RWPE1 (cell line): ENCODE data around the gene CDON.

Source experiments
- CTCF ChIA-PET: fragments of 350-600 bp; sonication (Branson Sonifier 250); formaldehyde crosslinking; extraction: SDS; loops from one replicate; lab custom pipeline; 2021; lab: Yijun Ruan, JAX
- POLR2A ChIA-PET: fragments of 400-600 bp; formaldehyde crosslinking; extraction: SDS; loops from one replicate; lab custom pipeline; 2020; ENCODE audit warnings: antibody characterized with exemption; ENCODE audit not compliant: low non-redundant PET; lab: Yijun Ruan, JAX
- DNase-seq: peaks from one replicate; pipeline ENCODE4 v3.0.0; 2012; ENCODE audit warnings: low spot score
- H3K27ac ChIP-seq: fragments of 450-650 bp; 2 replicates; pipeline ENCODE4 v1.5.1; 2017
- TF ChIP-seq, protein P1 (sequence below): fragments of 450-650 bp; conservative IDR thresholded peaks from 2 replicates; pipeline ENCODE4 v1.5.1; 2017; ENCODE audit warnings: low read depth, mild to moderate bottlenecking

Gene CDON

GRCh38 chr11:126083829-126084607 lies 21.4 kb upstream of the CDON start:
- no peak for DNase-seq
- CTCF ChIA-PET = no interaction called here
- POLR2A ChIA-PET = no interaction called here
- no peak overlapping the region for H3K27ac ChIP-seq
- TF ChIP-seq, protein P1, sequence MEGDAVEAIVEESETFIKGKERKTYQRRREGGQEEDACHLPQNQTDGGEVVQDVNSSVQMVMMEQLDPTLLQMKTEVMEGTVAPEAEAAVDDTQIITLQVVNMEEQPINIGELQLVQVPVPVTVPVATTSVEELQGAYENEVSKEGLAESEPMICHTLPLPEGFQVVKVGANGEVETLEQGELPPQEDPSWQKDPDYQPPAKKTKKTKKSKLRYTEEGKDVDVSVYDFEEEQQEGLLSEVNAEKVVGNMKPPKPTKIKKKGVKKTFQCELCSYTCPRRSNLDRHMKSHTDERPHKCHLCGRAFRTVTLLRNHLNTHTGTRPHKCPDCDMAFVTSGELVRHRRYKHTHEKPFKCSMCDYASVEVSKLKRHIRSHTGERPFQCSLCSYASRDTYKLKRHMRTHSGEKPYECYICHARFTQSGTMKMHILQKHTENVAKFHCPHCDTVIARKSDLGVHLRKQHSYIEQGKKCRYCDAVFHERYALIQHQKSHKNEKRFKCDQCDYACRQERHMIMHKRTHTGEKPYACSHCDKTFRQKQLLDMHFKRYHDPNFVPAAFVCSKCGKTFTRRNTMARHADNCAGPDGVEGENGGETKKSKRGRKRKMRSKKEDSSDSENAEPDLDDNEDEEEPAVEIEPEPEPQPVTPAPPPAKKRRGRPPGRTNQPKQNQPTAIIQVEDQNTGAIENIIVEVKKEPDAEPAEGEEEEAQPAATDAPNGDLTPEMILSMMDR = no peak

DNA sequence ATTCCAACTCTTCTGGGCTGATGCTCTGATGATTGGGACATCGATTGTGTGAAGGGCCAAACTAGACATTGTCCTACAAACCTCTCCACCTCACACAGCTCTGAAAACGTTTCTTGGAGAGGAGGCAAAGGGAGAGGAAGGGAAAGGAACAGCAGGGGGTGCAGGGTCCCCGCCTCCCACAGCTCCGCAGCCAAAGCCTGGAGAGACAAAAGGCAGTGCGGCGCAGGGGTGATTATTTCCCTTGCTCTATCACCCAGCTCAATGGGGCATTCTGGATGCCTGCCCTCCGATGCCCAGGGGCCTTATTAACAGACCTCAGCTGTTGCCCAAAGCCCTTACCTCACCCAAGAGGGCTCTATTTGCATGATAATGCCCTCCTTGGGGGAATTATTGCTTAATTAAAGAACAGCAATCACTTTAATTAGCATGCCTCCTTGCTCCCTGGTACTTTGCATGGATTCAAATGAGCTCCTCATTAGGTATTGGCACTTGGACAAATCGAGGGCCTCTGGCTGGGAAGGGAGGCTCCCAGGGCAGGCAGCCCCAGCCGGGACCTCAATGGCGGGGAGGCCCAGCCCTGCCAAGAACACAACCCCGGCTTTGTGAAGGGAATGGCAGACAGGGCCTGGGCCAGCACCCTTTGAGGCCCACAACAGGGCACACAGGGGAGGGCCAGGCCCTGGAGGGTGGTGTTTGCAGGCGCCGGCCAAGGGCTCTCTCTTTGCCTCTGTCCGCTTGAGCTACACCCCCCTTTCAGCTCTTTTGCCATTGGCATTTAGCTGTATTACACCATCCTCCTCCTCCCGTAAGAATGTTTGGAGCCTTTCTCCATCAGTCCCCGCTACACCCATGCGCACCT lies 19.8 kb upstream of the CDON start:
- DNase-seq = no peak

DNA sequence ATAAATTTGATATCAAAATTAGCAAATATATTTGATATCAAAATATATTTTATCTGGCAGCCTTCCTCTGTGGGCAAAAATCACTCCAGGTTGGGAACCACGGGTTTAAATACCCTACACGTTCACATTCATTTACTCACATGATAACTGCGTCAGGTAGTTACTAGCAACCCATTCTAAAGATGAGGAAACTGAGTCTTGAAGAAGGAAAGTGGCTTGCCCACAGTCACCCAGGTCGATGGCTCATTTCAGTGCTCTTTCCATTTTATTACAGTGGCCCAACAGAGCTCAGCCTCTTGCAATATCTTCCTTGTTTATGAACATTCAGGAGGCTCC lies 19.2 kb upstream of the CDON start:
- CTCF ChIA-PET = interaction anchor here (0.7 kb wide), 1 partner anchor 78 kb away, joined by 3 read pairs; no protein-coding TSS in a partner anchor
- TF ChIP-seq, protein P1 = no peak
- no peak for DNase-seq
- POLR2A ChIA-PET = no interaction called here
- no peak overlapping the region for H3K27ac ChIP-seq

More for the DNA sequence above, 19.8 kb upstream of the CDON start:
- TF ChIP-seq, protein P1 = no peak
- POLR2A ChIA-PET = no interaction called here
- CTCF ChIA-PET = no interaction called here
- no peak overlapping the region for H3K27ac ChIP-seq

DNA sequence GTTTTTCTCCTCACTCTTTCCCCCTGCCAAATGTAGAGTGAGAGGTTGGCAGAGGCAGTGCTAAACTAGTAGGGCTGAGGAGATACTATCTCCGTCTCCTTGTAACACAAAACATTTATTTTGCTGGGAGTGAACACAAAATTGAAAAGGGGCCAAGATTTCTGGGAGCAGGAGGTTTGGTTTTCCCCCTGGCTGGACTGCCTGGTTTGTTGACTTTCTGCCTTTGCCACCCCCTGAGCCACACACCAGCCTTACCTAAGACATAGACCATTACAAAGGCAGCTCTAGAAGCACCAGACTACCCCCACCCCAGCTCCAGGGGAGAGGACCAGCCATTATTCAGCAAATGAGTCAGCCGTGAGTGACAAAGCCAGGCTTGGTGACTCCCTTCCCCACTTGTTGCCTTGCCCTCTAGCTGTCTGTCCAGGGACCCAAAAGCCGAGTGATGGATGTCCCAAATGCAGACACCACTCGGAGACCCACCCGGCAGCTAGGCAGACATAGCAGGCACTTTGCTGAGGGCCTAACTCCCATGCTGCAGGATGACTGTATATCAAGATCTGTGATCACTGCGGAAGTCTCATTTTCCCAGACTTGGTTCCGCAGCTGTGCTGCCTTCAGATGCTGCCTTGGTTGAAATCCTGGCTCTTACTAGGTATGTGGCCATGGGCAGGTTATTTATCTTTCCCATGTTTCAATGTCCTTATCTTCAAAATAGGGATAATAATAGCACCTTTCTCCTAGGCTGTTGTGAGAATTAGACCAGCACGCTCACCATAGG lies 17.7 kb upstream of the CDON start:
- H3K27ac ChIP-seq = no peak overlapping the region
- POLR2A ChIA-PET = no interaction called here

GRCh38 chr11:126079621-126080124 lies 17.0 kb upstream of the CDON start:
- no peak for DNase-seq
- H3K27ac ChIP-seq = no peak overlapping the region
- CTCF ChIA-PET = interaction anchor here (0.7 kb wide), 1 partner anchor 136 kb away, joined by 4 read pairs; no protein-coding TSS in a partner anchor
- POLR2A ChIA-PET = no interaction called here
- TF ChIP-seq, protein P1 = no peak

More for the DNA sequence above, 17.7 kb upstream of the CDON start:
- DNase-seq = no peak
- CTCF ChIA-PET = no interaction called here
- TF ChIP-seq, protein P1 = no peak
